Pancreas (tissue), 10 donors: ENCODE data around the gene C11orf21. TPM values are rescaled to one million over a fixed set of nuclear protein-coding genes. Genes with fewer than 3 reads are reported as not detected.

ENCODE experiments used
- ATAC-seq, 4 donors: fragments of 200-7000 bp; cut with Tn5 transposase; one replicate each; pipeline versions ENCODE4 v1.8.0 to v1.9.1; 2020; ENCODE audit warnings: mild to moderate bottlenecking in 4 of 4, moderate library complexity in 4 of 4
- DNase-seq, 6 donors: peaks; one replicate each; pipeline ENCODE4 v3.0.0-alpha.2; 2020
- FAIRE-seq: peaks from 2 replicates; lab custom pipeline; 2012; peaks lifted over from hg19 to GRCh38; lab: Jason Lieb, UNC
- H3K27ac ChIP-seq, 4 donors: fragments of 200-600 bp; sonication (generic); 1 replicate in 3 of 4; 2 replicates in 1 of 4; pipeline versions ENCODE4 v1.5.0 to v1.8.0; 2020
- H3K27me3 ChIP-seq, 4 donors: fragments of 200-600 bp; one replicate each; pipeline ENCODE4 v1.8.0; 2021
- H3K36me3 ChIP-seq, 3 donors: fragments of 200-600 bp; sonication (generic) in 1 of 3; one replicate each; pipeline versions ENCODE4 v1.5.0 to v1.8.0; 2020 to 2021
- H3K4me1 ChIP-seq, 3 donors: fragments of 200-600 bp; one replicate each; pipeline ENCODE4 v1.8.0; 2021
- H3K4me3 ChIP-seq, 4 donors: fragments of 200-600 bp; sonication (generic) in 2 of 4; one replicate each; pipeline versions ENCODE4 v1.5.0 to v1.8.0; 2020 to 2021
- H3K9me3 ChIP-seq, 4 donors: fragments of 200-600 bp; one replicate each; pipeline ENCODE4 v1.8.0; 2021
- WGBS, 2 donors: extraction: QIAGEN DNeasy Blood & Tissue Kit; methylation state at CpG; one replicate each; pipeline ENCODE4 v1.1.7; 2013; 5-methylcytosine and 5-hydroxymethylcytosine counted together
- intact Hi-C, 3 donors: fragments of 100-400 bp; cut with DNase I; formaldehyde crosslinking; loops; one replicate each; pipeline versions ENCODE4 v1.11.1 to v1.14.2; 2022
- polyA plus RNA-seq, 2 donors: library from polyadenylated mRNA; stranded (reverse); fragments of 200-250 nt; gene quantifications; one replicate each; pipeline ENCODE4 v1.2.3, GENCODE V29; 2013
- total RNA-seq, 6 donors: library from RNA; stranded (reverse); fragmentation: NEBNext Ultra II Directional in 4 of 6; extraction: Animal tissue kit (Norgen Biotek cat#: 25700) in 4 of 6; gene quantifications; one replicate each; pipeline versions ENCODE4 v1.2.1 to v1.2.4, GENCODE V29; 2021 to 2023
- TF ChIP-seq, protein P1 (sequence below), 4 donors: fragments of 200-600 bp; sonication (generic) in 3 of 4; IDR thresholded peaks; one replicate each; pipeline versions ENCODE4 v1.5.0 to v1.8.0; 2021; ENCODE audit warnings: antibody characterized with exemption in 4 of 4
- donor health status: healthy with polysubstance abuse.
- donor health status: DM: no; HTN: no; CAD: no; lungs with moderate emphysema.
- donor health status: DM: no; HTN: no; CAD: no.
- donor health status: control.
- donor health status: control.
- donor health status: Bipolar disorder and iron deficiency.
- donor health status: DM: yes; HTN: yes; CAD: no.
- donor health status: DM: no; HTN: no; CAD: no.
- donor health status: DM: no; HTN: no; CAD: no.
- donor health status: DM: yes; HTN: yes; CAD: no.

Gene C11orf21
- total and polyA plus RNA-seq, 8 donors, result 0.04 to 0.80 (median 0.22) TPM

DNA sequence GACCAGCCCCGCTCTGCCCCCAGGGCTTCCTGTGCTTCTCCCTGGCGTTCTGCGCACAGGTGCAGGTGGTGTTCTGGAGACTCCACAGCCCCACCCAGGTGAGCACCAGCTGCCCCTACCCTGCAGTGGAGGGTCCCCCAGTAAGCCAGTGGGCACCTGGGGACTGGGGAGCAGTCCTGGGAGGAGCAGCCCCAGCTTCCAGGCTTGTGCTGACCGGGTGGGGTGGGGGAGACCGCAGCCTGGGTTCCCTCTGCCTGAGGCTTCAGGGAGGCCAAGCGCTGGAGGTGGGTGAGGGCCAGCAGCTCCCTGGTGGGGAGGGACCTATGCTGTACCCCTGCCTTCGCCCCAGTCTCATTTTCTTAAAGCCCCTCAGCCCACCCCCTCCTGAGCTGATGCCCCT is 7.0 kb upstream of the C11orf21 start:
- H3K4me1 ChIP-seq, result peaks cover 0 to 9% (median 4%) of the 10 kb centered on the region in 3 donors
- intact Hi-C loops, result loop anchor here (5.0 to 10.0 kb wide), 3 partner anchors 109 to 586 kb away; no protein-coding TSS in a partner anchor
- ATAC-seq, result no peak
- no peaks in the 10 kb centered on the region for H3K36me3 ChIP-seq
- peak in 2 of 6 donors; percentile 10 to 60 for DNase-seq
- 55 to 79% methylated on average over 7 of the region's 7 CpGs for WGBS, 2 donors
- FAIRE-seq, result no peak
- H3K27me3 ChIP-seq, result no peaks in the 10 kb centered on the region
- no peak overlapping the region for H3K4me3 ChIP-seq
- no peaks in the 10 kb centered on the region for H3K9me3 ChIP-seq
- no peak overlapping the region for H3K27ac ChIP-seq
- TF ChIP-seq, protein P1, sequence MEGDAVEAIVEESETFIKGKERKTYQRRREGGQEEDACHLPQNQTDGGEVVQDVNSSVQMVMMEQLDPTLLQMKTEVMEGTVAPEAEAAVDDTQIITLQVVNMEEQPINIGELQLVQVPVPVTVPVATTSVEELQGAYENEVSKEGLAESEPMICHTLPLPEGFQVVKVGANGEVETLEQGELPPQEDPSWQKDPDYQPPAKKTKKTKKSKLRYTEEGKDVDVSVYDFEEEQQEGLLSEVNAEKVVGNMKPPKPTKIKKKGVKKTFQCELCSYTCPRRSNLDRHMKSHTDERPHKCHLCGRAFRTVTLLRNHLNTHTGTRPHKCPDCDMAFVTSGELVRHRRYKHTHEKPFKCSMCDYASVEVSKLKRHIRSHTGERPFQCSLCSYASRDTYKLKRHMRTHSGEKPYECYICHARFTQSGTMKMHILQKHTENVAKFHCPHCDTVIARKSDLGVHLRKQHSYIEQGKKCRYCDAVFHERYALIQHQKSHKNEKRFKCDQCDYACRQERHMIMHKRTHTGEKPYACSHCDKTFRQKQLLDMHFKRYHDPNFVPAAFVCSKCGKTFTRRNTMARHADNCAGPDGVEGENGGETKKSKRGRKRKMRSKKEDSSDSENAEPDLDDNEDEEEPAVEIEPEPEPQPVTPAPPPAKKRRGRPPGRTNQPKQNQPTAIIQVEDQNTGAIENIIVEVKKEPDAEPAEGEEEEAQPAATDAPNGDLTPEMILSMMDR (IDR thresholded peaks at IDR 0.05), result no peak

DNA sequence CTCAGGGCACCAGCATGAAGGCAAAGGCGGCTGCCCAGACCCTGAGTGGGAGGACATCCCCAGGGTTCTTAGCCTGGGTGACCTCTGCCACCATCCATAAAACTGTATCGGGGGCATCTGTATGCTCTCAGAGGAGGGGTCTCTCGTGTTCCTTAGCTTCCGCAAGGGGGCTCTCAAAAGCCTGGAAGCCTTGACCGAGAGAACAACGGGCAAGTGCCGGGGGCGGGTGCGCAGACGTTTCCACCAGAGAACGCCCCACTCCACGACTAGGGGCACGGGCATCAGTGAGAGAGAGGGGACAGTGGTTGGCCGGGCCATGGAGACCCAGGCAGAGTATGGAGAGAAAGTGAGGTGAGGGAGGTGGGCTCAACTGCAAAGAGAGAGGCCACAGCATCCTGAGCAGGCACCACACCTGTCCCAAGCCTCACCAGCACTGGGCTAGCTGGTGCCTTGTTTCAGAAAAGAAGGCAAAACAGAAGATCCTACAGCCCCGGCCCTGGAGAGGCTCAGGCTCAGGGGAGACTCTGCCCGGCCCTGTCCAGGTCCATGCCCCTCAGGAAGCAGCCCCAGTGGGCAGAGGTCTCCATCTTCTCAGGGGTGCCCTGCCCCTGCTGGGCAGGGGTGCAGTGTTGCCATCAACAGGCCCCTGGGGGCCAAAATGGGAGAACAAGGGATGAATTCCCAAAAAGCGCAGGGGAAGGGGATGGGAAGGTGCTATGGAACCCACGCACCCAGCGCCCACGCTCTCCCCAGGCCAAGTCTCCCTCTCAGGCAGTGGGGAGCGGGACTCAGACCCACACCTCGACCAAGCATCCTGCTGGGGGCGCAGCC is 6.0 kb upstream of the C11orf21 start:
- Histone ChIP-seq H3K4me3 (no peak overlapping the region), H3K4me1 (peaks cover 0 to 19% (median 10%) of the 10 kb centered on the region in 3 donors), H3K27ac (no peak overlapping the region), H3K36me3 (no peaks in the 10 kb centered on the region), H3K27me3 (no peaks in the 10 kb centered on the region), H3K9me3 (no peaks in the 10 kb centered on the region)
- FAIRE-seq (no peak), DNase-seq (peak in 2 of 6 donors; percentile 12 to 49), ATAC-seq (no peak)
- intact Hi-C loops, result loop anchor here (5.0 to 10.0 kb wide), 3 partner anchors 110 to 587 kb away; no protein-coding TSS in a partner anchor
- TF ChIP-seq, protein P1 (IDR thresholded peaks at IDR 0.05), result no peak
- WGBS, 2 donors, result 67 to 78% methylated on average over 22 to 23 of the region's 23 CpGs

DNA sequence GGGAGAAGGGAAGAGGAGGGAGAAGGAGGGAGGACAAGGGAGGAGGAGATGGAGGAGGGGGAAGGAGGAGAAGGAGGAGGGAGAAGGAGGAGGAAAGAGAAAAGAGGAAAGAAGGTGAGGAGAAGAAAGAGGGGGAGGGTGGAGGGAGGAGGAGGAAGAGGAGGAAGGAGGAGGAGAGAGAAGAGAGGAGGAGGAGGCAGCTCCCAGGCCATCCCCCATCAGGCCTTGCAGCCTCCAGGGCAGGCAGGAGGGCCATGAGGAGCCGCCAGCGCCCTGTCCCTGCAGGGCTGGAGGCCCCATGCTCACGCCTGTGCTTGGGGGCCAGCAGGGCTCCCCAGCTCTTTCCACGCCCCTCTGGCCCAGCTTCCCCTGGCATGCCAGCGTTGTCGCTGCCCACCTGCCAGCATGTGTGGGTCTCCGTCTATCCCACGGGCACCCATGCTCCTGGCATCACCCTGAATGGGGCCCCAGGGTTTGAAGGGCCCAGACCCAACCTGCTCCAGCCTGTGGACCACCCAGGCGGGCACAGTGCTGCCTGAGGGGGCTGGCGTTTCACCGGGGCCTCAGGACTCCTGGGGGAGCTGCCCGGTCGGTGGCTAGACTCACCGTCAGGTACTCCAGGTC is 5.3 kb upstream of the C11orf21 start:
- FAIRE-seq (no peak), ATAC-seq (no peak), DNase-seq (peak in 2 of 6 donors; percentile 11 to 63)
- TF ChIP-seq, protein P1 (IDR thresholded peaks at IDR 0.05), result no peak
- no peaks in the 10 kb centered on the region for H3K36me3 ChIP-seq
- H3K4me3 ChIP-seq, result no peak overlapping the region
- 48 to 58% methylated on average over 13 to 14 of the region's 14 CpGs for WGBS, 2 donors
- H3K9me3 ChIP-seq, result no peaks in the 10 kb centered on the region
- H3K4me1 ChIP-seq, result peaks cover 0 to 19% (median 10%) of the 10 kb centered on the region in 3 donors
- H3K27ac ChIP-seq, result no peak overlapping the region
- intact Hi-C loops, result loop anchor here (5.0 to 10.0 kb wide), 3 partner anchors 110 to 588 kb away; no protein-coding TSS in a partner anchor
- H3K27me3 ChIP-seq, result no peaks in the 10 kb centered on the region

DNA sequence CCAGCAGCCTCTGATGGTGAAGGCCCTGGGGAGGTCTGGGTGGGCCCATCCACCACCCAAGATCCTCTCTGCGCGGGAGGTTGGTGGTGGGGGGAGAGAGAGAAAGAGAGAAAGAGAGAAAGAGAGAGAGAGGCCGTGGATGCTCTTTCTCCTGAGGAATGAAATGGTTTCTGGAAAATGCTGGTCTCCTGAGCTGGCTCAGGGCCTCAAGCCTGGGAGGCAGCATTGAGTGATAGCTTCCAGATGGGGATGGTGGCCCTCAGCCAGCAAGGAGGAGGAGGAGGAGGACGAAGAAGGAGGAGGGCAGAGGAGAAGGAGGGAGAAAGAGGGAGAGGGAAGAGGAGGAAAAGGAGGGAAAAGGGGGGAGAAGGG is 4.7 kb upstream of the C11orf21 start:
- DNase-seq, result peak in 1 of 6 donors; percentile 31
- 45 to 60% methylated on average over 4 of the region's 4 CpGs for WGBS, 2 donors
- FAIRE-seq, result no peak
- no peaks in the 10 kb centered on the region for H3K36me3 ChIP-seq
- H3K4me3 ChIP-seq, result no peak overlapping the region
- H3K27me3 ChIP-seq, result no peaks in the 10 kb centered on the region
- no peaks in the 10 kb centered on the region for H3K9me3 ChIP-seq
- ATAC-seq, result no peak
- TF ChIP-seq, protein P1 (IDR thresholded peaks at IDR 0.05), result no peak
- intact Hi-C loops, result loop anchor here (5.0 to 10.0 kb wide), 3 partner anchors 111 to 588 kb away; no protein-coding TSS in a partner anchor
- H3K27ac ChIP-seq, result peak overlapping the region in 1 of 4 donors; percentile 28
- peaks cover 0 to 19% (median 10%) of the 10 kb centered on the region in 3 donors for H3K4me1 ChIP-seq
